ENCODE measurements around the gene DUS1L.

- TF ChIP-seq, protein P1, sequence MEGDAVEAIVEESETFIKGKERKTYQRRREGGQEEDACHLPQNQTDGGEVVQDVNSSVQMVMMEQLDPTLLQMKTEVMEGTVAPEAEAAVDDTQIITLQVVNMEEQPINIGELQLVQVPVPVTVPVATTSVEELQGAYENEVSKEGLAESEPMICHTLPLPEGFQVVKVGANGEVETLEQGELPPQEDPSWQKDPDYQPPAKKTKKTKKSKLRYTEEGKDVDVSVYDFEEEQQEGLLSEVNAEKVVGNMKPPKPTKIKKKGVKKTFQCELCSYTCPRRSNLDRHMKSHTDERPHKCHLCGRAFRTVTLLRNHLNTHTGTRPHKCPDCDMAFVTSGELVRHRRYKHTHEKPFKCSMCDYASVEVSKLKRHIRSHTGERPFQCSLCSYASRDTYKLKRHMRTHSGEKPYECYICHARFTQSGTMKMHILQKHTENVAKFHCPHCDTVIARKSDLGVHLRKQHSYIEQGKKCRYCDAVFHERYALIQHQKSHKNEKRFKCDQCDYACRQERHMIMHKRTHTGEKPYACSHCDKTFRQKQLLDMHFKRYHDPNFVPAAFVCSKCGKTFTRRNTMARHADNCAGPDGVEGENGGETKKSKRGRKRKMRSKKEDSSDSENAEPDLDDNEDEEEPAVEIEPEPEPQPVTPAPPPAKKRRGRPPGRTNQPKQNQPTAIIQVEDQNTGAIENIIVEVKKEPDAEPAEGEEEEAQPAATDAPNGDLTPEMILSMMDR (conservative IDR thresholded peaks at IDR 0.05) = no peak
- TF ChIP-seq ZFX (IDR thresholded peaks at IDR 0.05) = peak; percentile 97
Observed at GRCh38 chr17:82065638-82066303, at the start of gene DUS1L.
